ENCODE measurements around the gene TMEM161A.
"Not testable (repeated sequence)": the region's sequence is repeated elsewhere in the genome, so short reads cannot be mapped to it uniquely, and the experiment has no call there.

TMEM161A gene

DNA sequence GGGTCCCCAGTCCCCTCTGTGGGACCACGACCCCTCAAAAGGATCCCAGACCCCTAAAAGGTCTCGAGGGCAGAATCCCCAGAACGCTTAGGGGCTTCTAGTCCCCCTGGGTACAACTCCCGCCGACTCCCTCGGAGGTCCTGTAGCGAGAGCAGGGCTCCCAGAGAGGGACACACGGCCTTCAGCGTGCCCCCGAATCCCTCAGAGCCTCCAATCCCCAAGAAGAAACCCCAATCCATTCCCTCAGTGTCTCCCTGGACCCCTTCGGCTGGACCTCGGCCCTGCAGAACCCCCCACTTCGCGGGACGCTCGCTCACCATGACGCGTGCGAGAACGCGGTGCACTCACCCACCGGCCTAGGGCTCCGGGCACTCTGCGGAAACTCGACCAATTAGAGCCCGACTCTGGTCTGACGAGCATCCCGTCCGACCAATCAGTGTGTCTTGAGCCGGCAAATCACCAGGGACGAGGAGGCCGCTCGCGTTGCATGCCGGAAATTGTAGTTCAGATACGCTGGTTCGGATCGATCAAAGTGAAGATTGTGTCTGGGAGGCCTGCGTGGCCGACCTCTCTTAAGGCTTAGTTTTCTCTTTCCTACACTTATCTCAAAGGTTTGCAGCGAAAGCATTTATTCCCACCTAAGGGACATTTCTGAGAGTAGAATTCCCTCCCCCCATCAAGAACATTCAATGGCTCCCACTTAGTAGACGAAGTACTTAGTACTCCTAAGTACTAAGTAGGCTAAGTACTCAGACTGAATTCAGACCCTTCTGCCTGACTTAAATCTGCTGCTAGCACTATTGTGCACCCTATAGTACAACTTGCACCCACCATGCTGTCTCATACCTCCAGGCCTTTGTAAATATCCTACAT lies at the start of gene TMEM161A:
TSS of gene TMEM161A (minus strand) at position 370 of the 873 bp plus-strand sequence. CDS start at position 320, 50 bp downstream.
- peak; percentile 92 to 94 for DNase-seq (ENCODE audit: low read depth in 2 of 2)

DNA sequence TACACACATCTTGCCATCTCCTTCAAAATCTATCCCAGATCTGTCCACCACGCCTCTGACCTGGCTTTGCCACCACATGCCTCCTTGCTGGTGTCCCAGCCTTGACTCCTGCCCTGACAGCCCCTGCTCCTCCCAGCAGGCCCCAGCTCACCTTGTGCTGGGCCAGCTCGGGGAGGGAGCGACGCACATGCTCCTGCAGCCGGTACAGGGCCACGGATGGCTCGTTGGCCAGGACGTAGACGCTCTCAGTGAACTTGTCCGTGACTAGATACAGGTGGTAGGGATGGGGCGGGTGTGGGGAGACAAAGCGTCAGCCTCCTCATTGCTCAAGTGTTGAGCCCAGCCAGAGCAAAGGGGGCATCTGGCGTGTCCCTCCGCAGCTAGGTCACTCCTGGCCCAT lies 48.5 kb upstream of the TMEM161A start:
- no peak for DNase-seq (ENCODE audit: low read depth in 2 of 2)

DNA sequence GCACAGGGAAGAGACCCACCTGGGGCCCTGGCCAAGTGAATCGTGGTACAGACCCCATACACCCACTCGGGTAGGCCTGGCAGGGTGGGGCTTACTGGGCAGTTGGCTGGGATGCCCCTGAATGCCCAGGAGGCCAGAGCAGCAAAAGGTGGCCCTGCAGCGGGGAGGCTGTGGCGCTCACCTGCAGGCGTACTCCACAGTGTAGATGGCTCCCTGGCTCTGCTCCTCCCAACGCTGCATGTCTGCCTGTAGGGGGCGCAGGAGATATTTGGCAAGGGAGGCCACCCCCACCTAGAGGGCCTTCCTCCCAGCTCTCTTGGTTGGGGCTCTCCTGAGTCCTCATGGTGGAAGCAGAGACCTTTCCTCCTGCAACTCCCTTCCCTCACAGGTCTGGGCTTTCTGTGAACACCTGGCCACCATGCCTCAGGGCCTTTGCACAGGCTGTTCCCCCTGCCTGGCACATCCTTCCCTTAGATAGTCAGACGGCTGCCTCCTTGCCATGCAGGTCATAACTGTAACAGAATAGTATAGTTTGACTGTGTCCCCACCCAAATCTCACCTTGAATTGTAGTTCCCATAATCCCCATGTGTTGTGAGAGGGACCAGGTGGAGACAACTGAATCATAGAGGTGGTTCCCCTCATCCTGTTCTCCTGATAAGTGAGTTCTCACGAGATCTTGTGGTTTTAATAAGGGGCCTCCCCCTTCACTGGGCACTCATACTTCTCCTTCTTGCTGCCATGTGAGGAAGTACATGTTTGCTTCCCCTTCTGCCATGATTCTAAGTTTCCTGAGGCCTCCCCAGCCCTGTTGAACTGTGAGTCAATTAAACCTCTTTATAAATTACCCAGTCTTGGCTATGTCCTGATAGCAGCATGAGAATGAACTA lies 47.8 kb upstream of the TMEM161A start:
- DNase-seq (ENCODE audit: low read depth in 2 of 2), result peak; percentile 34 to 39

DNA sequence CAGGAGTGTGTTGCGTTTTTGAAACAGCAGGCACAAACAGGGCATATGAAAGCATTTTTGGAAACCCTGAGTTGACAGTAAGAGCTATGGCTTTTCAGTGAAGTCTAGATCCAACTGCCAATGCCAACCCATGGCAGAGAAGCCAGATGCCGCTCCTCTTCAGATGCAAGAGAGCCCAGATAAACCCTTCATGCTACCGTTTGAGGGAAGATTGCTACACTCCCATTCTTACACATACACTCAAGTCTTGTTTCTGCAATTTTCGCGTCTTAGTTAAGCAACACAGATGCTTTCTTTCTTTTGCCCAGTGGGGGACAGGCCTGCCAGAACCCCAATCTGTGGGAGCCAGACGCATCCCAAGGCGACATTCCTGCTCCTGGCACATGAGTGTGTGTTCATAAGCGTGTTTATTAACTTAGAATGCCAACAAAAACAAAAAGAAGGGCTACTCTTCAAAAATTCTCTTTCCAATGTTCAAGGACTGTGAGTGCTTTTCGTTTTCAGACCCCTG lies 43.3 kb upstream of the TMEM161A start:
- no peak for DNase-seq (ENCODE audit: low read depth in 2 of 2)

DNA sequence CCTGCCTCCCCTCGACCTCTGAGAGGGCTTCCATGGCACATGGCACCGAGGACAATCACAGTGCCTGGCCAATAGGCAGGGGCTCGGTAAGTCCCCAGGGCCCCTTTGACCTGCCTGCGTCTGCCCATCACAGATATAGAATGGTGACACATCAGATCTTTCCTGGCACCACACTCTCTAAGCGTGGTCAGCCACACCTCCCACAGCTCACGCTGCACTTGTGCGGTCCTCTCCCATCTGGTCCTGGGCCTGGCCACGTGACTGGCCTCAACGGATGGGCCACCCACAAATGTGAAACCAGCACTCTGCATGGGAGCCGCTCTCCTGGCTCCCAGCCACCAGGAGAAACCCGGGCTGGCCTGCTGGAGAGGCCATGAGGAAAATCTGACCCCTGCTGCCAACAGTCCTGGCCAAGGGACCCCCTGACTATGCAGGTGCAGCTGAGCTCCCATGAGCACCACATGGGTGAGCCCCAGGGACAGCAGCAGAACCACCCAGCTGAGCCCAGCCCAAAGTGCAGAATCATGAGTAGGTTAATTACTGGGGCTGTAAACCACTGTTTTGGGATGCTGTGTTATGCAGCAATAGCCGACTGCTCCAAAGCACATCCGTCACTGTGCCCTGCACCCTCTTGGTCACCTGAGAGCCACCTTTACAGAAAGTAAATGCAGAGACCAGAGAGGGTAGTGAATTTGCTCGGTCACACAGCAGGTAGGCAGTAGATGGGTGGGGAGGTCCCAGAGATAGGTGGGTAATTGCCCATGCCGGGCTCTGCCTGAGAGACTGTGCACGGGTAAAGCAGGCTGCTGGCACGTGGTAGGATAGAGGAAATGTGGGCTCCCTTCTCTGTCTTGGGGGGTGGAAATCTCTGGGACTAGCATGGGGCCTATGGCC lies 41.5 kb upstream of the TMEM161A start:
- no peak for DNase-seq (ENCODE audit: low read depth in 2 of 2)

DNA sequence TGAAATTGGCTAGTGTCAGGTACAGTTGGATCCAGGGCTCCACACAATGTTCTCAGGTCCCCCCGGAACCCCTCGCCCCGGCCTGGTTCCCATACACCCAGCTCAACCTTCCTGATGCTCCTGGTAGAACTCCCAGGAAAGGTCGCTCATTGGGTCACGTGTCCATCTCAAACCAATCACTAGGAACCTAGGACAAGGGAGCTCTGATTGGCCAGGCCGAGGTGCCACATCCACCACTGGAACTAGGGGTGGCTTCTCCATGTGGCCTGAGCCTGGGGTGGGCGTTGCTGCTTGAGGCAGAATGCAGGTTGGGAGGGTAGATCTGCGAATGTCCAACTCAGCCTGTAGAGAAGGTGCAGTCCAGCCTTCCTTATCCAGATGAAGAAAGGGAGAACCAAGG lies 38.7 kb upstream of the TMEM161A start:
- no peak for DNase-seq (ENCODE audit: low read depth in 2 of 2)

DNA sequence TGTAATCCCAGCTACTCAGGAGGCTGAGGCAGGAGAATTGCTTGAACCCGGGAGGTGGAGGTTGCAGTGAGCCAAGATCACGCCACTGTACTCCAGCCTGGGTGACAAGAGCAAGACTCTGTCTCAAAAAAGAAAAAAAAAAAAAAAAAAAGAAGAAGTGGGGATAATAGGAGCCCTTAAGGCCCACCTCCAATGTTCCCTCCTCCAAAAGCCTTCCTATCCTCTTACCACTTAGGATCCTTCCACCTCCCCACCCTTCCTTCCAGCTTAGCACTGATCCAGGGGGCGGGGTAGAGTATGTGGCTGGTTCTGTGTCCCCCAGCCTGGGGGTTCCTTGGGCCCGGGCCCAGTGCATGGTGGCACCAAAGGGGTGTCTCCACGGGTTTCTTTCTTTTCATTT lies 35.0 kb upstream of the TMEM161A start:
- not testable (repeated sequence) for DNase-seq (ENCODE audit: low read depth in 2 of 2)

DNA sequence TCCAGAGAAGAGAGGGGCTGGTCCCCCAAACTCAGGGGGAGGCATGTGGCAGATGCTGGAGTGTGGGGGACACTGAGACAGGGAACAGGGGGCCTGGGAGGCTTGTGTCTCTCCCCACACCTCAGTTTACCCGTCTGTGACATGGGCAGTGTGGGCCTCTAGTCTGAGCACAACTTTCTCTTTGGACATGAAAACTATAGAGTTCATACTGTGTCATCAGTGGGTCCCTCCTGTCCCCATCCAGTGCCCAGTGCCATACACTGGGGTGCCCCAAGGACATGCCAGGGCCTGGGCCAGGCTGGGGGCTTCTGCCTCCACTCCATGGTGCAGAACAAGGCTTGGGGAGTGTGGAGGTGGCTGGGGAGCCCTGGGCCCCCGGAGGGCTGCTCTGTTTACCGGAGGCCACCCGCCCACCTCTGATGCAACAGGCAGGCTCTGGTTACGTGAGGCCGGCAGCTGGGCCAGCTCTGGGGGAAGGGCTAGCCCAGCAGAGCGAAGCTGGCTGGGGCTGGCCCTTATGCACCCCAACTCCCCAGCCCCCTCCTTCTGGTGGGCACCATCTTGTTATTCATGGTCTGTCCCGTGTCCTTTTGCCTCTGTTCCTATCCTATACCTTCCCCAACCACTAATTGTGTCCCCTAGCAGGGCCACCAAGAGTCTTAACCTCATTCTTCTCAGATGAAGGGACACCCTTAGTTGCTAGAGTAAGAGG lies 33.7 kb upstream of the TMEM161A start:
- DNase-seq (ENCODE audit: low read depth in 2 of 2), result no peak

DNA sequence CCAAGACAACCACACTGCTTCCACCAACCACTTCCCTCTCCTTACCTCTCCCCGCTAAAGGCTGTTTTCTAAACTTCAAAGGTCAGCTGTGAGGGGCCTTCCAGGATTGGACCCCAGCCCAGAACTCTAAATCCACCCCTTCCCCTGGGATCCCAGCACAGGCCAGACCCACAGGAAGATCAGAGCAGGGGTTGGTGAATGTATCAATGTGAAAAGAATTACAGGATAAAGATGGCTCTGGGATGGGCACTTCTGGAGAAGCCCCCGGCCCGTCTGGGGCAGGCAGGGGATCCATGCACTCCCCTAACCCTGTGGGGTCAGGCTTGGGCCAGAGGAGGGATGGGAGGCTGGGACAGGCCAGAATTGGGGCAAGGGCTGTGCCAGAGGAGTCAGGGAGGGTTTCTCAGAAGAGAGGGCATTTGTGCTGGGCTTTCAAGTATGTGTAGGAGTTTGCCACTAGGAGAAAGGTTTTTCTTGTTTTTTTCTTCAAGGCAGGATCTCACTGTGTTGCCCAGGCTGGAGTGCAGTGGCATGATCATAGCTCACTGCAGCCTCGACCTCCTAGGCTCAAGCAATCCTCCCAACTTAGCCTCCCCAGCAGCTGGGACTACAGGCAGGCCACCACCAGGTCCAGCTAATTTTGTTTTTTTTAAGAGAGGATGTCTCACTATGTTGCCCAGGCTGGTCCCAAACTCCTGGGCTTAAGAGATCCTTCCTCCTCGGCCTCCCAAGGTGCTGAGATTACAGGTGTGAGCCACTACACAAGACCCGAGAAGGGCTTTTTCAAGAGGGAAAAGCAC lies 32.8 kb upstream of the TMEM161A start:
- no peak for DNase-seq (ENCODE audit: low read depth in 2 of 2)

DNA sequence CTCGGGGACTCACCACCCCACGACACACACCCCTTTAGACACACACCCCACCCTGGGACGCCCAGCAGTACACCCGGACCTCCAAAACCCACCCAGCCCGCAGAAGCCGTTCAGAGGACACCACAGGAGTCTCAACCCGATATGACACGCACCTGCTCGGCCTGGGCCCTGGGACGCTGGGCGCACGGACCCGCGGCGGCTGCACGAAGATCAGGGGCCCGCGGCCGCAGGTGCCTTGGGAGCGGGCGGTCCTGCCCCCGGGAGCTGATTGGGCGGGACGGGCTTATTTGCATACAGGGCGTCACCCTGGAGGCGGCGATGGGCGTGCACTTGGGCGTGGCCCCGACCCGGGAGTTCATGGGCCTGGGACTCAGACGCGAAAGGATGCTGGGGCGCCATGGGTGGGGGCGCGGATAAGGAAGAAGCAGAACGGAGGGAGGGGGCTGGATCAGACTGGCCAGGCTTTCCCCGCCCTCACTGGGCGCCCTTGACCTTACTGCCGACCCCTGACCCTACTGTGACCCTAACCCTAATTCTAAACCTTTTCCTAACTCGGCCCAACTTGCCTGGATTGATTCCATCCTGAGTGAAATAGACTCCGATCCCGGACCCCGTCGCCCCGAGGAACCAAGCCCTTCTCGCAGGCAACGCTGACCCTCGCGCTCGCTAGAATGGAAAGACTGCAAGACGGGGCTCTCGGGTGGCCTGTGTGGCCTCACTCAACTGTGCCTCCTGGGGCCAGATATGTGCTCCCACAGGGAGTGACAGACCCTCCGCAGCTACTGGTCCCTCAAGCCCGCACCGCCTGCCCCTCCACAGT lies 32.0 kb upstream of the TMEM161A start, which contains the start of gene MEF2B:
TSS of gene MEF2B (minus strand) at position 211 of the 820 bp plus-strand sequence. CDS start 19,528 bp downstream, outside the sequence.
- peak; percentile 59 for DNase-seq (ENCODE audit: low read depth in 2 of 2)

DNA sequence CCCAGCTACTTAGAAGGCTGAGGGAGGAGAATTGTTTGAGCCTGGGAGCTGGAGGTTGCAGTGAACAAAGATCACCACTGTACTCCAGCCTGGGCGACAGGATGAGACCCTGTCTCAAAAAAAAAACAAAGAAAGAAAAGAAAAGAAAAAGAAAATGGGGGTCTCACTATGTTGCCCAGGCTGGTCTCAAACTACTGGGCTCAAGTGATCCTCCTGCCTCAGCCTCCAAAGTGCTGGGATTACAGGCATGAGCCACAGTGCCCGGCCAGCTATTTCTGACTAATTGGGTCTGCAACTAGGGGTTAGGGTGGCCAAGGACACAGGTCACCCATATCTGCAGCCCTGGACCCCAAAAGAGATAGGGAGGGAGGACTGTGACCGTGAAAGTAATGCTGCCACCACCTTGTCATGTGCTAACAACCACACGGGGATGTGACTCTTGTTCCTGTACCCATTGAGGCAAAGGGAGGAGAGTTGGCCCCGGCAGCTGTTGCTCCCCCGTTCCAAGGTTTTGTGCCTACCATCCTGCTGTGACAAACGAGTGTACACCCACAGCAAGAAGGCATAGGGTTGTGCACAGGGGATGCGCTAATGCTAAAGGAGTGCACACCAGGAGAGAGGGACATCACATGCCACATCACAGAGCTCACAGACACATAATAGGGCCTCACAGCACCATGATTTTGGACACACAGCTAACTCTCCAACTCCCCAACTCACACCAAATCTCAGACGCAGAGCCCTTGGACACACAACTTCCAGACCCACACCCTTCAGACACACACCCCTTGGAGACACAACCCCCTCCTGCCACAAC lies 31.2 kb upstream of the TMEM161A start:
- no peak for DNase-seq (ENCODE audit: low read depth in 2 of 2)

DNA sequence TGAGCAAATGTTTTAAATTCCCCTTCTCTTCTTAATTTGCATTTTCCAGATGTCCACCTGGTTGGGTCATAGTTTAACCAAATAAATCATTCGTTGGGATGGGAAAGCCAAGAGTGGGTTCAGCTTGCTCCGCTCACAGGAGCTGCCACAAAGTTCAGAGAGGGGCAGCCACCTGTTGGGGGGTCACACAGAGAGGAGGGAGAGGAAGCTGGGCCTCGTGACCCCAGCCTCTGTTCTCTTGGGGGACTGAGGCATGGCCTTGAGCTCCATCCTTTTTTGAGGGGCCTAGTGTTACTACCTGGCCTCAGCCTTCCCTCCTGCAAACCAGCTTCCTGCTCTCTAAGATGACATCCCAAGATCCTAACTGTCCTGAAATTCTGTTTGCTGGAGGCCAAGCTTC lies 29.3 kb upstream of the TMEM161A start:
- no peak for DNase-seq (ENCODE audit: low read depth in 2 of 2)

DNA sequence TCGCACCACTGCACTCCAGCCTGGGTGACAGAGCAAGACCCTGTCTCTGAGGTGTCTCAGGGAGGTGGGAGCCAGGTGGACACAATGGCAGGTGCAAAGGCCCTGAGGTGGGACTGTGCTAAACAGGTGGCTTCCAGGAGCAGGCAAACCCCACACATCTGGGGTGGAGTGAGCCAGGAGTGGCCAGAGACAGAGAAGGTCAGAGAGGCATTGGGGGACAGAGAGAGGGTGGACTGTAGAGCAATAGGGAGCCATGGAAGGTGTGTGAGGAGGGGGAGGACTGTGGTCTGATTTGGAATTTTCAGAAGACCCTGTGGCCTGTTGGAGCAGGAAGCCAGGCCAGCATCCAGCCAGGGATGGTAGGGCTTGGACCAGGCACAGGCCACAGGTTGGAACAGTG lies 27.1 kb upstream of the TMEM161A start:
- DNase-seq (ENCODE audit: low read depth in 2 of 2), result no peak

DNA sequence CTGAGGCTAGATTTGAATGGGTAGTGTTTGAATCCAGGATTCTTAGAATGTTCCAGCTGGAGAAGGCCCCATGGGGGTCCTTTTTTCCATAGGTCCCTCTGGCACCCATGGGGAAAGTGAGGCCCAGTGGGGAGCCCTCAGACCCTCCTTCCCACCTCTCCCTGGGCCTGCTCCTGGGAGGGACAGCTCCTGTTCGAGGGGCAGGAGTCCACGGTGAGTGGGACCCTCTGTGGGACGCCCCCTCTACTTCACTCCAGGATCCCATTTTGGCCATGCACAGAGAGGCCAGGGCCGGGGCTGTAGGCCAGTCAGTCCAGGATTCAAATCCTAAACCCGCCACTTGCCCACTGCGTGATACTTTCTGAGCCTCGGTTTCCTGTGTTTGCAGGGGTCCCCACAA lies 24.2 kb upstream of the TMEM161A start:
- no peak for DNase-seq (ENCODE audit: low read depth in 2 of 2)

DNA sequence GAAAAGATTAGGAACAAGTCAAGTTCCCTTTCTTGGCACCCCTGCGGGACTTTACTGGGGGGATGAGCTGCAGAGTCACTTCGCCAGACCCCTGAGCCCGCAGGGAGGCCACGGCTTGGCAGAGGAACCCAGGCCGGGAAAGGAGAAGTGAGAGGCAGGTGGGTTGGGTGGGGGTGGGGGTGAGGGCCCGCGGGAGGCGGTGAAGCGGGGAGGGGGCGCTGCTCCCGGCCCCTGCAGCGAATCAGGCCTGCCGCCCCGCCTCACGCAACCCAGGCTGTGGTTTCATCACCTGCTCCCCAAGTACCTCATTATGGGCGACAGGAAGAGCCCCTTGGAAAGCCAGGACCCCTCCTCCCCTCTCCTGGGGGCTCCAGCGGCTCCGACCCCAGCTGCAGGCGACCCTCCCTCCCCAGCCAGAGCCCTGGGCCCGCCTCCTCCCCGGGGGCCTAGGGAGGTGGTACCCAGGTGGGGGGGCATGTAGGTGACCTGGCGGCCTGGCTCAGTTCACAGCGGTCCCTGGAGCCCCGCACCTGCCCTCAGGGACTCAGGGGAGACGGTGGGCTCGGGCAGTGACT lies 22.3 kb upstream of the TMEM161A start:
- no peak for DNase-seq (ENCODE audit: low read depth in 2 of 2)

DNA sequence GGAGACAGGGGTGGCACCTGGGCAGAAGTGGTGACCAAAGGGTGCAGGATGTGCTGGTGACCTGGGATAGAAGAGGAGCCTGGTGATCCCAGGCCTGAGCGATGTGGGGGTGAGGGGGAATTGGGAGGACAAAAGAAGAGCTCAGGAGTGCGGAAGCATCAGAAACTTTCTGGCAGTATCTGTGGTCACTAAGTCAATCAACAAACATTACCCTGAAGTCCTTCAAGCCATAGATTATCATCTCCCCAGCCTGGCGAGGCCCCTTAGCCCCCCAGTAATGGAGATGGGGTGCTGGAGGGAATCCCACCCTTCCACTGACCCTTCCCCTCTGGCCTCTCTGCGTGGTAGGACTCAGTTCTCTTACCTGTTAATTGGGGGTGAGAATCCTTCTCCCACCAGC lies 21.3 kb upstream of the TMEM161A start:
- DNase-seq (ENCODE audit: low read depth in 2 of 2), result no peak

DNA sequence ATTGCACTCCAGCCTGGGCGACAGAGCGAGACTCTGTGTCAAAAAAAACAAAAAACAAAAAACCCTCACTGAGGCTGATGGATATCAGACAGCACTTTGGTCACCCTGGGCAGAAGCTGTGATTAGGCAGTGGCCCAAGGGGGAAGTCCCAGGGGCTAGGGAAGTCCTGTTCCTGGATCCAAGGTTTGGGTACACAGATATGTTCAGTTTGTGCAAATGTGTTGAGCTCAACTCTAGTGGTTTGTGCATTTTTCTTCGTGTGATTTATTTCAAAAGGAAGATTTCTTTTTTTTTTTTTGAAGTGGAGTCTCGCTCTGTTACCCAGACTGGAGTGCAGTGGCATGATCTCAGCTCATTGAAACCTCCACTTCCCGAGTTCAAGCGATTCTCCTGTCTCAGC lies 19.5 kb upstream of the TMEM161A start:
- DNase-seq (ENCODE audit: low read depth in 2 of 2), result no peak

Data from stimulated activated CD8-positive, alpha-beta memory T cell treated with anti-CD3 and anti-CD28 coated beads, Interleukin-7, amount 100 ng/mL, for 4 hours (primary cell).